H9 (cell line): ENCODE measurements around the gene GNAS. TPM values are rescaled to one million over a fixed set of nuclear protein-coding genes. Genes with fewer than 3 reads are reported as not detected.

Experiments
- DNase-seq: peaks from one replicate; pipeline ENCODE4 v3.0.0-alpha.2; 2017
- H2AFZ ChIP-seq: one replicate; pipeline ENCODE4 v1.6.1; 2013; ENCODE audit warnings: mild to moderate bottlenecking, low read length, control low read depth, moderate library complexity
- H2AK5ac ChIP-seq: 2 replicates; pipeline ENCODE4 v1.6.1; 2013; ENCODE audit warnings: low read length, control low read depth, mixed read lengths; ENCODE audit not compliant: insufficient read length
- H2BK120ac ChIP-seq: one replicate; pipeline ENCODE4 v1.6.1; 2013; ENCODE audit warnings: low read depth, mild to moderate bottlenecking, low read length, control low read depth, inconsistent platforms; ENCODE audit not compliant: poor library complexity, severe bottlenecking
- H2BK12ac ChIP-seq: 2 replicates; pipeline ENCODE4 v1.6.1; 2013; ENCODE audit warnings: low read length, control low read depth, mixed read lengths, low read depth; ENCODE audit not compliant: insufficient read length
- H2BK15ac ChIP-seq: 2 replicates; pipeline ENCODE4 v1.6.1; 2013; ENCODE audit warnings: low read depth, low read length, control low read depth
- H2BK20ac ChIP-seq: one replicate; pipeline ENCODE4 v1.6.1; 2013; ENCODE audit warnings: low read depth, mild to moderate bottlenecking, low read length, control low read depth, inconsistent platforms; ENCODE audit not compliant: poor library complexity, severe bottlenecking
- H2BK5ac ChIP-seq: 2 replicates; pipeline ENCODE4 v1.6.1; 2013; ENCODE audit warnings: low read length, control low read depth, mixed read lengths; ENCODE audit not compliant: insufficient read length
- H3K14ac ChIP-seq: 2 replicates; pipeline ENCODE4 v1.6.1; 2013; ENCODE audit warnings: low read length, control low read depth; ENCODE audit not compliant: insufficient read depth
- H3K18ac ChIP-seq: 2 replicates; pipeline ENCODE4 v1.6.1; 2013; ENCODE audit warnings: low read depth, mild to moderate bottlenecking, mixed read lengths, low read length, control low read depth; ENCODE audit not compliant: insufficient read length
- H3K23ac ChIP-seq: 2 replicates; pipeline ENCODE4 v1.6.1; 2013; ENCODE audit warnings: low read length, control low read depth, mixed read lengths, low read depth; ENCODE audit not compliant: insufficient read length
- H3K23me2 ChIP-seq: 2 replicates; pipeline ENCODE4 v1.6.1; 2013; ENCODE audit warnings: low read depth, mild to moderate bottlenecking, mixed read lengths, low read length, control low read depth; ENCODE audit not compliant: insufficient read length, poor library complexity, severe bottlenecking
- H3K27ac ChIP-seq: 2 replicates; pipeline ENCODE4 v1.5.1; 2013; ENCODE audit warnings: low read length, control low read depth, mixed read lengths, low read depth; ENCODE audit not compliant: insufficient read length
- H3K27me3 ChIP-seq: 2 replicates; pipeline ENCODE4 v1.6.1; 2013; ENCODE audit warnings: low read length, control low read depth, inconsistent platforms; ENCODE audit not compliant: insufficient read depth
- H3K4ac ChIP-seq: 2 replicates; pipeline ENCODE4 v1.6.1; 2013; ENCODE audit warnings: low read depth, mild to moderate bottlenecking, control low read depth, inconsistent platforms, low read length, moderate library complexity
- H3K4me1 ChIP-seq: 2 replicates; pipeline ENCODE4 v1.6.1; 2013; ENCODE audit warnings: low read length, control low read depth, inconsistent platforms; ENCODE audit not compliant: insufficient read depth
- H3K4me2 ChIP-seq: 2 replicates; pipeline ENCODE4 v1.6.1; 2013; ENCODE audit warnings: low read length, control low read depth, mixed read lengths; ENCODE audit not compliant: insufficient read length, insufficient read depth
- H3K56ac ChIP-seq: 2 replicates; pipeline ENCODE4 v1.6.1; 2013; ENCODE audit warnings: low read depth, mild to moderate bottlenecking, mixed read lengths, low read length, control low read depth; ENCODE audit not compliant: insufficient read length
- H3K79me1 ChIP-seq: 2 replicates; pipeline ENCODE4 v1.6.1; 2013; ENCODE audit warnings: low read depth, mild to moderate bottlenecking, moderate library complexity, low read length, control low read depth, inconsistent platforms; ENCODE audit not compliant: insufficient read depth, poor library complexity, severe bottlenecking
- H3K79me2 ChIP-seq: 2 replicates; pipeline ENCODE4 v1.6.1; 2013; ENCODE audit warnings: low read length, control low read depth, inconsistent platforms; ENCODE audit not compliant: insufficient read depth
- H3K9ac ChIP-seq: 2 replicates; pipeline ENCODE4 v1.6.1; 2013; ENCODE audit warnings: low read length, control low read depth, mixed read lengths; ENCODE audit not compliant: insufficient read length; ENCODE audit errors: extremely low read depth
- H3K9me3 ChIP-seq: one replicate; pipeline ENCODE4 v1.6.1; 2013; ENCODE audit warnings: low read depth, low read length, inconsistent platforms; ENCODE audit not compliant: control insufficient read depth
- H3T11ph ChIP-seq: one replicate; pipeline ENCODE4 v1.6.1; 2013; ENCODE audit warnings: mild to moderate bottlenecking, low read length, control low read depth, inconsistent platforms
- H4K20me1 ChIP-seq: one replicate; pipeline ENCODE4 v1.6.1; 2013; ENCODE audit not compliant: control insufficient read depth, insufficient read length, insufficient read depth
- H4K5ac ChIP-seq: 2 replicates; pipeline ENCODE4 v1.6.1; 2013; ENCODE audit warnings: low read depth, mild to moderate bottlenecking, mixed read lengths, low read length, control low read depth; ENCODE audit not compliant: insufficient read length
- H4K8ac ChIP-seq: replicated peaks from 2 replicates; pipeline ENCODE4 v1.6.1; 2013; ENCODE audit warnings: low read length, control low read depth, mixed read lengths, low read depth; ENCODE audit not compliant: insufficient read length
- H4K91ac ChIP-seq: 2 replicates; pipeline ENCODE4 v1.6.1; 2013; ENCODE audit warnings: low read depth, mild to moderate bottlenecking, moderate library complexity, mixed read lengths, low read length, control low read depth; ENCODE audit not compliant: insufficient read length
- H3K27ac Mint-ChIP-seq, 3 experiments: 2 replicates in 2 of 3; 3 replicates in 1 of 3; pipeline ENCODE4 v1.8.0; 2020 to 2021; ENCODE audit warnings: mixed read lengths in 3 of 3, mild to moderate bottlenecking in 1 of 3, moderate library complexity in 1 of 3
- H3K27me3 Mint-ChIP-seq: 2 replicates; pipeline ENCODE4 v1.8.0; 2021; ENCODE audit warnings: low read depth, mild to moderate bottlenecking, moderate library complexity, mixed read lengths
- H3K36me3 Mint-ChIP-seq, 3 experiments: 2 replicates in 2 of 3; 3 replicates in 1 of 3; pipeline ENCODE4 v1.8.0; 2020 to 2021; ENCODE audit warnings: low read depth in 3 of 3, mixed read lengths in 3 of 3; ENCODE audit not compliant: insufficient read depth in 1 of 3
- H3K4me1 Mint-ChIP-seq, 2 experiments: 2 replicates each; pipeline ENCODE4 v1.8.0; 2020; ENCODE audit warnings: mixed read lengths in 2 of 2
- H3K4me3 Mint-ChIP-seq, 2 experiments: 2 replicates in 1 of 2; 3 replicates in 1 of 2; pipeline ENCODE4 v1.8.0; 2020 to 2021; ENCODE audit warnings: mild to moderate bottlenecking in 2 of 2, mixed read lengths in 2 of 2, moderate library complexity in 1 of 2
- H3K9me3 Mint-ChIP-seq, 2 experiments: 2 replicates in 1 of 2; 3 replicates in 1 of 2; pipeline ENCODE4 v1.8.0; 2020; ENCODE audit warnings: mild to moderate bottlenecking in 2 of 2, mixed read lengths in 2 of 2, moderate library complexity in 1 of 2
- CTCF ChIP-seq: fragments of 200-600 bp; sonication (generic); conservative IDR thresholded peaks from 3 replicates; pipeline ENCODE4 v1.8.0; 2021; ENCODE audit warnings: antibody characterized with exemption, mild to moderate bottlenecking
- WGBS: extraction: QIAGEN DNeasy Blood & Tissue Kit; methylation state at CpG from one replicate; pipeline ENCODE4 v1.1.7; 2013; ENCODE audit warnings: missing lambda C conversion rate, low lambda C conversion rate, mixed read lengths; ENCODE audit not compliant: insufficient read length; ENCODE audit errors: extremely low coverage; 5-methylcytosine and 5-hydroxymethylcytosine counted together
- total RNA-seq: library from RNA; stranded (reverse); gene quantifications from 2 replicates; pipeline ENCODE4 v1.2.1, GENCODE V29; 2021

Gene GNAS
- total RNA-seq, 1 experiment from 2014 or later: 920 TPM

- Histone ChIP-seq H2AK5ac (no peak overlapping the region), H3K27me3 (no peaks in the 10 kb centered on the region; the same call in 1 of the 2 replicates), H3K18ac (no peak overlapping the region), H3K4me2 (peak overlapping the region; percentile 20), H3K23me2 (no peaks in the 10 kb centered on the region), H3T11ph (no peak overlapping the region), H3K79me2 (no peaks in the 10 kb centered on the region), H2BK5ac (no peak overlapping the region), H3K56ac (no peak overlapping the region), H4K8ac (no peak overlapping the region), H4K91ac (no peak overlapping the region), H3K4me1 (peaks cover 5% of the 10 kb centered on the region; the same call in 1 of the 2 replicates), H2AFZ (no peak overlapping the region), H3K14ac (no peak overlapping the region), H3K9ac (no peak overlapping the region), H3K23ac (no peak overlapping the region), H3K9me3 (no peaks in the 10 kb centered on the region), H4K5ac (no peak overlapping the region), H3K27ac (peak overlapping the region; percentile 78), H2BK12ac (no peak overlapping the region), H4K20me1 (no peaks in the 10 kb centered on the region), H2BK20ac (no peak overlapping the region), H3K79me1 (no peaks in the 10 kb centered on the region), H3K4ac (no peak overlapping the region), H2BK120ac (no peak overlapping the region), H2BK15ac (no peak overlapping the region)
- Mint-ChIP-seq H3K4me1 (peaks cover 52 to 53% of the 10 kb centered on the region in 2 experiments), H3K9me3 (peaks cover 0 to 4% of the 10 kb centered on the region in 2 experiments; a peak in 2 of 5 replicates), H3K27ac (peak overlapping the region in 2 of 3 experiments; percentile 93 to 95; a peak in 3 of 7 replicates), H3K36me3 (peaks cover 4 to 23% (median 11%) of the 10 kb centered on the region in 3 experiments; a peak in 4 of 7 replicates), H3K4me3 (no peak overlapping the region; a peak in 1 of 5 replicates), H3K27me3 (no peaks in the 10 kb centered on the region; the same call in none of the 2 replicates)
- DNase-seq: no peak
- TF ChIP-seq CTCF: no peak
- WGBS: no CpG with 5 or more reads among the region's 5 CpGs
These were observed 30.2 kb downstream of the GNAS start for GRCh38 chr20:58882704-58883089.
